Activated CD8-positive, alpha-beta memory T cell treated with anti-CD3 and anti-CD28 coated beads, Interleukin-2, amount 50 U/mL, for 24 hours (primary cell): ENCODE results near the gene RTL1.

Source experiments
- DNase-seq: peaks from one replicate; pipeline ENCODE4 v3.0.0-alpha.2; 2020; ENCODE audit errors: extremely low read depth

Gene RTL1

DNA sequence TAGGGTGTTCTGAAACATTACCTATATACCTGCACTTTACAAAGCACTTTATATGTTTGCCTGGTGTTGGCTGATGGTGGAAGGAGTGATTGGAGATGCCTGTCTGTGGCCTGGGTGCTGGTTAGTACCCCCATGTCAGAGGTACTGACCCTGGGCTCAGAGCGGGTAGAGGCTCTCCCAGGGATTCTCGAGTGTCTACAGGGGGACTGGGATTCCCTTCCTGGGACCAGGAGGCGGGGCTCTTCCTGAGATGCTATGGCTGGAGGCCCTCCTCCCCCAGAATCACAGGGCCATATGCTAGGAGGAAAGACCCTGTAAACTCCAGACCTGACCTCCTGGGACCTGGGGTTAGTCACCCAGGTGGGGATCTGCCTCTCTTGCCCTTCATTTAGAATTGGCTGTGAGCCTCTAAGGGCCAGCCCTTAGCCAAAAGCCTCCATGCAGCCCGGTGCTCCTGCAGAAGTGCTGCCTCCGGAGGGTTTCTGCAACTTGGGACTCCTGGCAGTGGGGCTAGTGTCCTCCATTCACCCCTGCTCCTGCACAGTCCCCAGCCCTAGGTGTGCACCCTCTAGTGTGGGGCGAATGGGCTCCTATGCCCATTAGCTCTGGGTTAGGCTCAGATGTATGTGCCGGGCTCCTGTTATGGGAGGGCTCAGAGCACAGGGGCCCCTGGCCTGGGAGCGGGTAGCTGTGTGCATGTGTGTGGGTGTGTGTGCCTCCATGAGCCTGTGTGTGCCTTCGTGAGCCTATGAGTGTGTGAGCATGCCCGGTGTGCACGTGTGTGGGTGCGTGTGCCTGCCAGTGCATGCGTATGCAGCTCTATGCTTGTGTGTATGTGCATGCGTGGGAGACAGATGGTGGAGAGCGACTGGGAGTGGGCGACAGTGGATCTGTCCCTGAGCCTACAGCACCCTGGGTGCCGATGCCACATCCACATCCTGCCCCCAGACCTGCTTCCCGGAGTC is 36.6 kb downstream of the RTL1 start:
- DNase-seq = no peak

DNA sequence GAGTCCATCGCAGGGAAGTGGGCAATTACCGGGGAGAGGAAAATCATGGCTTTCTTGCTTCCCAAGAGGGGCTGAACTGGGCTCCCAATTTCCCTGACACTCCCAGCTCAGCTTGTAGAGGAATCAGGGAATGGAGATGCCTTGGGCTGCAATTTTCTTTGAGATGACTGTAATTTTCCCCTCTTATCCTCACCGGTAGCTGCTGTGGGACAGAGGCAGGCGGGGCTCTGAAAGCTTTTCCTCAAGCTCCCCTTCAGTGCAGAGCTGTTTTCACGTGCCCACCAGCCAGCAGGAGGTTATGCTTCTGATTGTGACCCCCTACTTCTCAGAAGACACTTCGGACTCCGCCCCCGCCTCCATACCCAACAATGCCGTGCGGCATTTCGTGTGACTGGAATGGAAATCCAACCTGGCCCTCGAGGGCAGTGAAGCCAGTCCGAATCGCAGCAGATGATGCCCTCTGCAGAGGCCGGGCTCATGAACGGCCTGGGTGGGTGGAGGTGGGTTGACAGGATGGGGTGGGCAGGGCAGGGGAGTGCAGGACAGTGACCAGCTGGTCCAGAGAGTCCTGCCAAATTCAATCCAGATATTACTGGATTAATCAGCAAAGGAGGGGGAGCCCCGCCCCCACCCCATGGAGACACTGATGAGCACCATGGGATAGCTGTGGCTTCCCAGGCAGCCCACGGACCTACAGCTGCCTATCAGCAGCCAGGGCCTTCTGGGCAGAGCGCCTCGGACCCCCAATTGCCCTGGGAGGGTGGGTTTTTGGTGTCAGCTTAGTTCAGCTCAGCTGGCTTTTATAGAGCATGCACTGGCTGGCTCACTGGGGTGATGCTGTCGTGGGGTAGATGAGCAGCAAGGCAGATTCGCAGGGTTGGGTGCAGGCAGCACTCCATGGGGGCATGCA is 37.6 kb downstream of the RTL1 start:
- no peak for DNase-seq

DNA sequence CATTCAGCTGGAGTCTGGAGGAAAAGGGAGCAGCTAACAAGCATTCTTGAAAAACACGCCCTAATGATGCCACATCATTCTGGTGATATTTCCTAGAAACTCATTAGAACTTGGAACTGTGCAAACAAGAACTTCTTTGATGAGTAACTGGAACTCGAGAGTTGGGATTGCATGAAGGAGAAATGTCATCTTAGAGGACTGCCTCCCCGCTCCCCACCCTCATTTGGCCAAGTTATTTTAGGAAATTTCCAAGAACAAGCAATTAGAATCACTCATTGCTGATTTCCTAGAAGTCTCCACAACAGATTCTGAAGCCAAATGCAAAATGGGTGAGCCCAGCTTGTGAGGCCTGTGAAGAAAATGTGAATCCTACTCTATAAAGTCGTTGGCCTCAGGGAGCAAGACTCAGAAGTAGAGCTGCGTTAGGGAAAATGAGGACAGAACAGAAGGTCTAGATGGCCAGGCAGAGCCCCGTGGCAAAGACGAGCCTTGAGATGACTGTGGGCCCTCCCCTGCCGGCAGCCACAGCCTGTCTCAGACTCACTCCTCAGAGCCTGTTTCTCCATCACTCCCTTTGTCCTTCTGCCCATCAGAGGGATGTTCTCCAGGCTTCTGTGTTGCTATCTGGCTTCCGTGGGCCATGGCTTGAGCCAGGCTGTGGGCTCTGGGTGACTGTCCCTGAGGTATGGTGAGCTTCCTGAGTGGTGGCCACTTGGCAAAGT is 38.4 kb downstream of the RTL1 start:
- no peak for DNase-seq

DNA sequence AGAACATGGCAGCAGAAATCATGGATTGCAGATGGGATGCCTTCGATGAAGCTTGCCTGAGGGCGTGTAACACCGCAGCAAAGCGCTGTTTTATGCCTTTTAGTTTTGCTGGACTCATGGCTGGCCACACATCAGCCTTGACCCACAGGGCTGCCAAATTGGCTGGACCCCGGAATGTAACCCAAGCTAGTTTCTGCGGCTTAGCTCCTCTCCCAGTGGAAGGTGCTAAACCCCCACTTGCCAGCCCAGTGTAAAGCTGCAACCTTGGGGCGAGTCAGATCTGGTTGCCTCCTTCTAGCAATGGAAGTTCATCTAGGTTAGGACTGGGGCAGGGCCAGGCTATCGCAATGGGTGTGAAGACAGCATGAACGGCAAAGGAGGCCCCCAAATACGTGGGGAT is 39.3 kb downstream of the RTL1 start:
- no peak for DNase-seq

DNA sequence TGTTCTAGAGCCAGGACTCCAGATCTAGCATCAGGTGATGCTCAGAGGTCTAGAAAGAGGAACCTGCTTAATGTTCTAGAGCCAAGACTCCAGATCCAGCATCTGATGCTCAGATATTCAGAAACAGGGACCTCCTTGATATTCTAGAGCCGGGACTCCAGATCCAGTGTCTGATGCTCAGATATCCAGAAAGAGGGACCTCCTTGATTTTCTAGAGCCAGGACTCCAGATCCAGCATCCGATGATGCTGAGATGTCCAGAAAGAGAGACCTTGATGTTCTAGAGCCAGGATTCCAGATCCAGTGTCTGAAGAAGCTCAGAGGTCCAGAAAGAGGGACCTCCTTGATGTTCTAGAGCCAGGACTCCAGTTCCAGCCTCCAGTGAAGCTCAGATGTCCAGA is 40.7 kb downstream of the RTL1 start:
- no peak for DNase-seq

DNA sequence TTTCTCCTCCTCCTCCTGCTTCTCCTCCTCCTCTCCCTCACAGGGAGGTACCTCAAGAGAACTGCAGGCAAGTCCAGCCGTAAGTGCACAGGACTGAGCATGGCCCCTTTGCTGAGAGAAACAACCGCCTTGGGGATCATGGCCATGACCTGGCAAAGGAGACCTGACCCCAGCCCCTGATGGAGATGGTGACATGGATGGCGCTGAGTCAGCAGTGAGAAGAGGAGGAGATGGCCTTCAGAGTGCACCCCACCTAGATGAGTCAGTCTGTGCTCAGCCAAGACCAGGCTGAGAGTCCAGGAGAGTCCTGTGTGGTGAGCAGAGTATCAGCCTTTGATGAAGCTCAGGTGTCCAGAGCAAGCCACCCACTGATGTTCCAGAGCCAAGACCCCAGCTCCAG is 41.2 kb downstream of the RTL1 start:
- no peak for DNase-seq

DNA sequence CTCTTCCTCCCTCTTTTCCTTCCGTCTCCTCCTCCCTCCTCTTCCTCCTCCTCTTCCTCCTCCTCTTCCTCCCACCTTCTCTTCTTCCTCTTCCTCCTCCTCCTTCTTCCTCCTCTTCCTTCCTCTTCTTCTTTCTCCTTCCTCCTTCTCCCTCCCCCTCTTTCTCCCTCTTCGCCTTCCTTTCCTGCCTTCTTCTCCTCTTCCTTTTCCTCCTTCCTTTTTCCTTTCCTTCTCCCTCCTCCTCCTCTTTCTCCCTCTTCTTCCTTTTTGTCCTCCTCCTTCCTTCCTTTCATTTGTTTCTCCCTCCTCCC is 41.6 kb downstream of the RTL1 start:
- DNase-seq = no peak

DNA sequence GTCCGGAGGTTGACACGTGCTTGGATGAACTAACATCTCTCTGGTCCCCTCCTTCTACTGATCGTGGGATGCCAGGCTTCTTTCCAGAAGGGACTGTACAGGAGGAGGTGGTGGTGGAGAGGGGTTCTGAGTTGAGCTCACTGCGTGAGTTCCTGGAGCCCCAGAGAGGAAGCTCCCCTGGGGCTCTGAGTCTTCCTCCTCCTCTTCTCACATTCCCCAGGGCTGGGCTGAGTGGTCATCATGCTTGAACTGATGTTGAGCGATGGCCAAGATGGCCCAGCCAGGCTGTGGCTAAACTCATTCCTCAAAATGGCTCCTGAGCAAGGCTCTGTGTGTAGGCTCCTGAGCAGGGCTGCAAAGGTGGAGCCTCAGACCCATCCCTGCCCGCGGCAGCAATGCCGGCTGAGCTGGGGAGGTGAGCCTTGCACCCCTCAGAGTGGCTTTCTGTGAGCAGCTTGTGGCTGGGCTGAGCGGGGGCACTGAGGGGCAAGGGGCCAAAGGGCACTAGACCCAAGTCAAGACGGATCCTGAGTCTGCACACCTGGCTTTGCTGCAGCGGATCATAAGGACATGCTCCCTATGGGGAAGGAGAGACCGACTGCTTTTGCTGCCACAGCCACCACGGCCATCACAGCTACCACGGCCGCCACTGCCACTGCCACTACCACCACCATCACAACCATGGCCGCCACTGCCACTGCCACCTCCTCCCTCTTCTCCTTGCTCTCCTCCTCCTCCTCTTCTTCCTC is 42.2 kb downstream of the RTL1 start:
- DNase-seq = no peak

DNA sequence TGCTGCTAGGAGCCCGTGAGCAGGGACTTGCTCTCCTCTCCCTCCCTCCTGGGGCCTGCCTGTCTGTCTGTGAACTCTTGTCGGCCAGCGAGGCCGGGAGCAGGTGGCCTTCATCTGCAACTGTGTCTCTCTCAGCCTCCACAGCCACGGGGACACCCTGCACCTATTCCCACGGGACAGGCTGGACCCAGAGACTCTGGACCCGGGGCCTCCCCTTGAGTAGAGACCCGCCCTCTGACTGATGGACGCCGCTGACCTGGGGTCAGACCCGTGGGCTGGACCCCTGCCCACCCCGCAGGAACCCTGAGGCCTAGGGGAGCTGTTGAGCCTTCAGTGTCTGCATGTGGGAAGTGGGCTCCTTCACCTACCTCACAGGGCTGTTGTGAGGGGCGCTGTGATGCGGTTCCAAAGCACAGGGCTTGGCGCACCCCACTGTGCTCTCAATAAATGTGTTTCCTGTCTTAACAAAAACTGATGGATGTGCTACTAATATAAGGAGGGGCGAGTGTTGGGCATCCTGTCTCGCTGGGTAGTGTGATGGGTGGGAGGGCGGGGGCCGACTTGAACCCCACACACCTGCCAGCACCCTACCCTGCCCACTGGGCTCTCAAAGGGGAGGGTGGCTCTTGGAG is 42.9 kb downstream of the RTL1 start:
- no peak for DNase-seq

DNA sequence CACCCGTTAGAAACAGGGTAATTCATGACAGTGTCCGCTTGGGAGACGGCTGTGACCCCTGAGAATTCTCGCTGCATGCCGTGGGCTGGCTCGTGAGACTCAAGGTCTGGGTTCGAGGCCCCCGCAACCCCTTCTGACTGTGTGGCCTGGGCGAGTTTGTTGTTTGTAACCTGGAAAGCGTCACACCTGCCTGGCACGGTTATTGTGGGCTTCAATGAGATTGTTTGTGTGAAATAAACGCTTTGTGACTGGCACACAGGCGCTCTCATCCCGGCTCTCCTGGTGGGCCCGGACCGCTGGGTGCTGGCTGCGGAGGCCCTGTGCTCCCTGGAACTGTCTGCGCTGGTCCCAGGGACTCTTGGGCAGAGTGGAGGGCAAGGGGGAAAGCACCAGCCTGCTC is 43.7 kb downstream of the RTL1 start:
- DNase-seq = no peak

DNA sequence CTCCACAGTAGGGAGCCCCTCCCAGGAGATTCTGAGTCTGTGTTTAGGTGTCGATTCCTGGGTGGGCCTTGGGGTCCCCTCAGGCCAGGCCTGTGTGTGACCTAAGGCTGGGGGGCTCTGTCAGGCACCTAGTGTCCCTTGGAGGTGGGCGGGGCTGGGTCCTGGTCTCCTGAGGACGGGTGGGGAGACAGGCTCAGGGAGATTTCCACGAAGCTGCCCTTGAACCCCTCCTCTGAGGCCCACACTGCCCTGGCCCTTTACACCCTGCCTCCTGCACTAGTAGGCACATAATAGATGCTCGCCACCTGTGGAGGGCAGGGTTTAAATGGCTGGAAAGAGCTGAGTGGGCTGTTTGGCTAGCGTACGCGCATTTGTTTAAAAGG is 44.7 kb downstream of the RTL1 start:
- no peak for DNase-seq

DNA sequence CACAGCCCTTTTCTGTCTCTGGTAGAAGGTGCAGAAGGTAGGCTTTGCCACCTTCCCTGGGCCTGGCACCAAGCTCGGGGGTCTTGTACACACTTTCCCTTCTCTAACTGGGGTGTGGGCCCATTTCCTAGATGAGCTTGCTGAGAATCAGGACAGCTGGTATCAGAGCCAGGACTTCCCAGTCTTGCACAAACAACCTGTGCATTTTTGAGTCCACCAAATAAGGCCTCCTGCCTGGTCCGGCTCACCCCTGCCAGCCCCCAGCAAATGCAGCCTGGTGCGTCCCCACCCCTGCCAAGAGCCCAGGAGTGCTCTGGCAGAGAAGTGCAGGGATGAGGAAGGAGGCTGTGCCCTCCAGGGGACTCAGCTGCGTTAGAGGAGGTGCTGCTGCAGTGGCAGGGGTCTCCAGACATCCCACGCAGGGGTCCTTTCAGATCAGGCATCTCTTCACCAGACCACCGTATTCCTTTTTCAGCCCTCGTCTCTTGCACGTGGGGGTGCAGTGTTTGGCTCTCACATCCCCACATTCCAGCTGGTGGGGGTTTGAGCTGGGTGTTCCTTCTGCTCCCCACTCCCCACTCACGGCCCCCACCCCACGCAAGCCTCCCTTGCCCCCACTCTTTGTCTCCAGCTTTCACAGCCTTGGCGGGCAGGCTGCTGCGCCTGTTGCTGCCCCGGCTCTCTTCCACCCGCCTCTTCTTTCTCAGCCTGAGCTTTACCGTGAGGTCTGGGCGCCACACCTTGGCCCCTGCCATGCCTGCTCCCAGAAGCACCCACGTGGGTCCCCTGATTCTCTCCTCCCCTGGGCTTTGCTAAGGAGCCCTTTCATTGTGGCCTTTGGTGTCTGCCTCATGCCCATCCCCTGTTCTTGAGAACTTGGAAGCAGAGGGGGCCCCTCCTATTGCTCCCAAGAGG is 45.3 kb downstream of the RTL1 start:
- DNase-seq = no peak

DNA sequence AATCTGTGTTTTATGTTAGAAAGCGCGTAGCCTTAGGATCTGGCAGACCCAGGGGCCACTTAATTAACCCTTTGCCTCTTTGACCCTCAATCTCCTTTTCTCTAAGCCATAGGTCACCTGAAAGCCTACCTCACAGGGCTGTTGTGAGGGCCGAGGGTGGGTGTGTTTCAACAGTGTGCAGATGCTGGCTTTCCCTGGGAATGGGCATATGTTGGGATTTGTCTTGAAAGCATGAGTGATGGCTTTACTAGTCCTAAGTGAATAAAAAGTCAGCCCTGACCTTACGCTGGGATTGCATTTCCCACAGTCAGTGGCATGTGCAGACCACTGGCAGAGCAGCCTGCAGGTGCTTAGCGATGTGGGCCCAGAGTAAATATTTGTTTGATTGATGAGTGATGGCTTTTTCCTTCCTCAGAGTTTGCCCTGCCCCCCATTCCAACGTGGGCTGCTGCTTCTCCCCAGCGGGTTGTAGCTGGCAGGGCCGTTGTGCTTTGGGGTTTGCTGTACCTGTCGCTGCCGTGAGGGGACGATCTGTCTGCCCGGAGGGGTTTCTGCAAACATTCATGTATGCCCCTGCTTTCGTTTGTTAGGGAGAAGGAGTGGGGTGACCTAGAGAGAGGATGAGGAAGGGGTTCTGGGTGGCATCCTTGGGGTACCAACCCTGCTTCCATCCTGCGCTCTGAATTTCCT is 46.1 kb downstream of the RTL1 start:
- no peak for DNase-seq

DNA sequence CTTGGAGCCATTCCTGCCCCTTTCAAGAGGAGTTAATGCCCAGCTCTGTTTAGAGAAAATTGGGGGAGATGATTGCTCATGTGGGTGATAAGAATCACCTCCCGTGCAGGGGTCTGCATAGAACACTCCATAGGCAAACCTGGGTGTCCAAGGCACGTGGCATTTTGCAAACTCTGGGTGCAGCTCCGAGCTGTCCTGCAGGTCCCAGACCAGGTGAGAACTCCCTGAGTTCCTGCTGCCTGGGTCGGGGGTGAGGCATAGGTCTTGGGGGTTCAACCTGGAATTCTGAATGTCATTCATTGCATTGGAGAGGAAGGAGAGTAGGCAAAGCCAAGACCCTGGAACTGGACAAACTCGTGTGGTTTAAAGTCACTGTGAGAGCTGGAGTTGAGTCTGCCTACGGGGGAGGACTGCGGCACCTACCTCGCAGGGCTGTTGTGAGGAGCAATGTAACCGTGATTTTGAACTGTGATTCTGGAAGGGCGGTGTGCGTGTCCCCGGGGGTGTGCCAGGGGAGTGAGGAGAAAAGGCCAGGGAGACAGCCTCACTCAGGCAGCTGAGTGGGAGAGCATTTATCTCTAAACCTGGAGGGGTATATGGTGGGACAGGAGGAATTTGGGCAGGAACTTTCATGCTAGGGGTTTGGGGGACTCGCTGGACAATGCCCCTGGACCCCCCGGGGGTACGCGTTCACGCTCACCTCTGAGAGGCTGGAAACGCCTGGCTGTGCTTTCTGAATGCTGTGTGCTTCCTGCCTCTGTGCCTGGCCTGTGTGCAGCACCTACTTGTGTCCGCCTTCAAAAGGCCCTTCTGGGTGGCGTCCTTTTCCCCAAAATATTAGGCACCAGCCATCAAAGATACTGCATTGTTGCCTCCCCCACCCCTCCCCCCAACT is 47.2 kb downstream of the RTL1 start:
- no peak for DNase-seq

DNA sequence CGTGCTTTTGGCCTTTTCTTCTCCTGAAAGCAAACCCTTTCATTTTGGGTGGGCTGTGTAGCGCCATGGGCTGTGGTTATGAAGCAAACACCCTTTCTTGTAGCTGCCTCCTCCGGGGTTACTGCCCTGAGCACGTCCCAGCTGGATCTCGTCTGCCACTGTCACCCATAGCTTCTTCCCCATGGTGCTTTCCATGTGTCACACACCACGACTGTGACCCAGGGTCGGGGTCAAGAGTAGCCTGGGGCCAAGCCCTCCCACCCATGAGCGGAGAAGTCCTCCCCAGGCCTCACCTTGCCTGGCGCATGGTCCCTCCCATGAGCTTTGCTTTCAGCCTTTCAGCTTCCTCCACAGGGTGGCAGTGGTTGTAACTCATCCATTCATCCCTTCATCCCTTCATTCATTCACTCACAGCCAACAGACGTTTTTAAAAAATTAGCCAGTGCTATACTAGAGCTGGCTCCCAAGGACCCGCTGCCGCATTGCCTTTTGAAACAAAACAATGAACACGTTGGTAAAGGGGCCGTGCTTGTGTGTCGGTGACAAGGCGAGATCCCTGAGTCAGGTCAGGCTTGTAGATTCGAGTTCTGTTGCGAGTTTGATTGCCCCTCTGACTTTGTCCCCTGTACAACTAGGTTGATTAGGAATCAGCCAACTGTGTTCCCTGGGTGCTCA is 48.1 kb downstream of the RTL1 start:
- DNase-seq = no peak

DNA sequence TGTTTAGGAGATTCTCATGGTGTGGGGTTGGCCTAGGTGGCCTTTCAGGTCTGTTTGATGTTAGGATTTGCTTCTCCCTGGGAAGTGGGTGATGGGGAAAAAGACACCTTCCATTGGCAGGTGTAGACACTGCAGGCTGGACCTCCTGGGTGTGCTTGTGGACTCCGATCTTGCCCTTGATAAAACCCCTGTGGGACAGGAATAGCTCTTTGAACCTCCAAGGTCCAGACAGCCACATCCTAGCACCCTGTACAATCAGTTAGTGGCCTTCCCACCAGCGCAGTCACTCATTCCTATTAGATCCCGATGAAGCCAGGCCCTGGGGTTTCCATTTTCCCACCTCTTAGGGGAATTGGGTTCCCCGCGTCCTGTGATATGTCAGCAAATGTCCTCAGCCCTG is 49.1 kb downstream of the RTL1 start:
- no peak for DNase-seq

DNA sequence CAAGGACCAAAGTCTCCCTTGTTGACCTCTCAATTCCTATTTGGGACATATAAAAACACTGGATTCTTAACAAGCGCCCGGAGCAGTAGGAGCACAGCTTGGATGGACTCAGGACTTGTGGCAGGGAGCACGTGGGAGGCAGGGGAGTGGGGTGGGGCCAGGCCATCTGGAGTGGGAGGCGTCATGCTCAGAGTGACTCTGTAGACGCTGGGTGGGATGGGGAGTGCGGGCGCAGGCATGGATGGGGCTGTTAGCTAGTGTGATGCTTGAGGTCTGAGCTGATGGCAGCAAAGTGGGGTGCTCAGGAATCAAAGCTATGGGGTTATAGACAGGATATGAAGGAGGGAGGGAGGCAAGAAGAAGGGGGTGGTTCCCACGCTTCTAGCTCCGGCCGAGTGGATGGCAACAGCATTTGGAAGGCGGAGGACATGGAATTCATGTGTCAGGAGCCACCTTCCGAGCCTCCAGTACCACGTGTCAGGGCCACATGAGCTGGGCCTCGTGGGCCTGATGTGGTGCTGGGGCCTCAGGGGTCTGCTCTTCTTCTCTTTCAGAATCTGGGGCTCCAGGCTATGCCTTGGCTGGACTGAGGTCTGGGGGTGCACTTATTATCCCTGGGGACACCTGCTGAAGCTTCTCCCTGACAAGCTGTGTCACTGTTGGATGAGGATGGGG is 51.4 kb downstream of the RTL1 start:
- no peak for DNase-seq
